ENCODE data around the gene ZNF613. TPM values are rescaled to one million over a fixed set of nuclear protein-coding genes. Genes with fewer than 3 reads are reported as not detected.
"Not testable (repeated sequence)": the region's sequence is repeated elsewhere in the genome, so short reads cannot be mapped to it uniquely, and the experiment has no call there.

Gene ZNF613
- total RNA-seq, 1 experiment from 2014 or later, result 2.2 TPM

DNA sequence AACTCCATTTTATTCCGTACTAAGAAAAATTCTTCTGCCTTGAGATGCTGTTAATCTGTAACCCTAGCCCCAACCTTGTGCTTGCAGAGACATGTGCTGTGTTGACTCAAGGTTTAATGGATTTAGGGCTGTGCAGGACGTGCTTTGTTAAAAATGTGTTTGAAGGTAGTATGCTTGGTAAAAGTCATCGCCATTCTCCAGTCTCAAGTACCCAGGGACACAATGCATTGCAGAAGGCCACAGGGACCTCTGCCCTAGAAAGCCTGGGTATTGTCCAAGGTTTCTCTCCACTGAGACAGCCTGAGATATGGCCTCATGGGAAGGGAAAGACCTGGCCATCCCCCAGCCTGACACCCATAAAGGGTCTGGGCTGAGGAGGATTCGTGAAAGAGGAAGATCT lies 30.6 kb downstream of the ZNF613 start:
- H3K79me2 ChIP-seq (ENCODE audit: insufficient read depth, low read length); POLR2A ChIA-PET; H3K9ac ChIP-seq (ENCODE audit: low read length); H3K4me2 ChIP-seq (ENCODE audit: low read length); CTCF ChIA-PET; DNase-seq (ENCODE audit: low read depth, low spot score); H3K27me3 ChIP-seq (ENCODE audit: insufficient read depth, low read length); intact Hi-C loops (cut with micrococcal nuclease); H2AFZ ChIP-seq (ENCODE audit: low read depth, low read length, poor library complexity, severe bottlenecking); RAD21 ChIA-PET (ENCODE audit: low non-redundant PET in 1 of 2, low total read pairs in 2 of 2, uncharacterized antibody in 2 of 2, unreplicated experiment in 2 of 2); H3K9me2 ChIP-seq (ENCODE audit: insufficient read depth); BruUV-seq (replicated peaks); H4K20me1 ChIP-seq (ENCODE audit: insufficient read depth); ATAC-seq; H3K9me3 ChIP-seq (ENCODE audit: control insufficient read depth in 1 of 2, insufficient read depth in 1 of 2, low read depth in 1 of 2, low read length in 2 of 2); H3K36me3 ChIP-seq (ENCODE audit: control insufficient read depth in 1 of 2, insufficient read depth in 2 of 2, low read length in 2 of 2); H3K4me3 ChIP-seq (replicated peaks in 1 of 2; ENCODE audit: low read depth in 1 of 2, low read length in 2 of 2); H3K4me1 ChIP-seq (ENCODE audit: control insufficient read depth in 1 of 2, insufficient read depth in 2 of 2, low read length in 2 of 2); H3K27ac ChIP-seq (ENCODE audit: low read depth, low read length): not testable (repeated sequence)

DNA sequence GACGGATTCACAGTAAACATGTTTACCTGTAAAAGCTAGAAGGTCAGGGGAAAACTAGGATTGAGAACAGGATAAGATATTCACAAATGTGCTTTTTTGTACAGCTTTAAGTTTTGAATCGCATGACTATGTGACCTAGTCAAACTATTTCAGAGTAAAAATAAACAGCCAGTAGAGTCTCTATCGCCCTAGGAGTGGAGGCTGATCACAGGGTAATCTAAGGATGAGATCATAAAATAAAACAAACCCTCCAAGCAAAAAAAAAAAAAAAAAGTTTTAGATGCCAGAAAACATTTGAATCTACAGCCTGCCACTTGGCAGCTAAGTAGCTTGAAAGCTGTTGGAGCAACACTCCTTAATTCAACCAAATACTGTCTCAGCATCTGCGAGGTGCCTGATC lies 32.5 kb downstream of the ZNF613 start:
- H3K27me3 ChIP-seq (ENCODE audit: insufficient read depth, low read length), result no peaks in the 10 kb centered on the region
- CTCF ChIA-PET, result no interaction called here
- TF ChIP-seq EGR1 (IDR thresholded peaks at IDR 0.05; ENCODE audit: low read depth), result no peak
- no peak for TF ChIP-seq RAD21 (IDR thresholded peaks at IDR 0.05; ENCODE audit: low read depth)
- TF ChIP-seq ZFX (IDR thresholded peaks at IDR 0.05), result no peak
- TF ChIP-seq CBX3 (IDR thresholded peaks at IDR 0.05; ENCODE audit: low read depth), result no peak
- TF ChIP-seq CEBPB (IDR thresholded peaks at IDR 0.05; ENCODE audit: low read depth), result no peak
- no peak for TF ChIP-seq POLR2AphosphoS5 (IDR thresholded peaks at IDR 0.05; ENCODE audit: low read depth, low read length)
- no peak for TF ChIP-seq EZH2phosphoT487 (IDR thresholded peaks at IDR 0.05; ENCODE audit: borderline replicate concordance)
- no peak for TF ChIP-seq YY1 (IDR thresholded peaks at IDR 0.05; ENCODE audit: extremely low read depth, insufficient replicate concordance, low read depth, low read length)
- no peak for TF ChIP-seq SIN3A (IDR thresholded peaks at IDR 0.05; ENCODE audit: low read depth)
- TF ChIP-seq JUND (IDR thresholded peaks at IDR 0.05), result no peak
- TF ChIP-seq, protein P1, sequence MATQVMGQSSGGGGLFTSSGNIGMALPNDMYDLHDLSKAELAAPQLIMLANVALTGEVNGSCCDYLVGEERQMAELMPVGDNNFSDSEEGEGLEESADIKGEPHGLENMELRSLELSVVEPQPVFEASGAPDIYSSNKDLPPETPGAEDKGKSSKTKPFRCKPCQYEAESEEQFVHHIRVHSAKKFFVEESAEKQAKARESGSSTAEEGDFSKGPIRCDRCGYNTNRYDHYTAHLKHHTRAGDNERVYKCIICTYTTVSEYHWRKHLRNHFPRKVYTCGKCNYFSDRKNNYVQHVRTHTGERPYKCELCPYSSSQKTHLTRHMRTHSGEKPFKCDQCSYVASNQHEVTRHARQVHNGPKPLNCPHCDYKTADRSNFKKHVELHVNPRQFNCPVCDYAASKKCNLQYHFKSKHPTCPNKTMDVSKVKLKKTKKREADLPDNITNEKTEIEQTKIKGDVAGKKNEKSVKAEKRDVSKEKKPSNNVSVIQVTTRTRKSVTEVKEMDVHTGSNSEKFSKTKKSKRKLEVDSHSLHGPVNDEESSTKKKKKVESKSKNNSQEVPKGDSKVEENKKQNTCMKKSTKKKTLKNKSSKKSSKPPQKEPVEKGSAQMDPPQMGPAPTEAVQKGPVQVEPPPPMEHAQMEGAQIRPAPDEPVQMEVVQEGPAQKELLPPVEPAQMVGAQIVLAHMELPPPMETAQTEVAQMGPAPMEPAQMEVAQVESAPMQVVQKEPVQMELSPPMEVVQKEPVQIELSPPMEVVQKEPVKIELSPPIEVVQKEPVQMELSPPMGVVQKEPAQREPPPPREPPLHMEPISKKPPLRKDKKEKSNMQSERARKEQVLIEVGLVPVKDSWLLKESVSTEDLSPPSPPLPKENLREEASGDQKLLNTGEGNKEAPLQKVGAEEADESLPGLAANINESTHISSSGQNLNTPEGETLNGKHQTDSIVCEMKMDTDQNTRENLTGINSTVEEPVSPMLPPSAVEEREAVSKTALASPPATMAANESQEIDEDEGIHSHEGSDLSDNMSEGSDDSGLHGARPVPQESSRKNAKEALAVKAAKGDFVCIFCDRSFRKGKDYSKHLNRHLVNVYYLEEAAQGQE (IDR thresholded peaks at IDR 0.05; ENCODE audit: low read depth), result no peak
- no peak for TF ChIP-seq ZNF274 (IDR thresholded peaks at IDR 0.05; ENCODE audit: low read depth, low read length)
- TF ChIP-seq, protein P2, sequence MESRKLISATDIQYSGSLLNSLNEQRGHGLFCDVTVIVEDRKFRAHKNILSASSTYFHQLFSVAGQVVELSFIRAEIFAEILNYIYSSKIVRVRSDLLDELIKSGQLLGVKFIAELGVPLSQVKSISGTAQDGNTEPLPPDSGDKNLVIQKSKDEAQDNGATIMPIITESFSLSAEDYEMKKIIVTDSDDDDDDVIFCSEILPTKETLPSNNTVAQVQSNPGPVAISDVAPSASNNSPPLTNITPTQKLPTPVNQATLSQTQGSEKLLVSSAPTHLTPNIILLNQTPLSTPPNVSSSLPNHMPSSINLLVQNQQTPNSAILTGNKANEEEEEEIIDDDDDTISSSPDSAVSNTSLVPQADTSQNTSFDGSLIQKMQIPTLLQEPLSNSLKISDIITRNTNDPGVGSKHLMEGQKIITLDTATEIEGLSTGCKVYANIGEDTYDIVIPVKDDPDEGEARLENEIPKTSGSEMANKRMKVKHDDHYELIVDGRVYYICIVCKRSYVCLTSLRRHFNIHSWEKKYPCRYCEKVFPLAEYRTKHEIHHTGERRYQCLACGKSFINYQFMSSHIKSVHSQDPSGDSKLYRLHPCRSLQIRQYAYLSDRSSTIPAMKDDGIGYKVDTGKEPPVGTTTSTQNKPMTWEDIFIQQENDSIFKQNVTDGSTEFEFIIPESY (IDR thresholded peaks at IDR 0.05; ENCODE audit: extremely low read depth, insufficient replicate concordance, low read length), result no peak
- TF ChIP-seq, protein P3, sequence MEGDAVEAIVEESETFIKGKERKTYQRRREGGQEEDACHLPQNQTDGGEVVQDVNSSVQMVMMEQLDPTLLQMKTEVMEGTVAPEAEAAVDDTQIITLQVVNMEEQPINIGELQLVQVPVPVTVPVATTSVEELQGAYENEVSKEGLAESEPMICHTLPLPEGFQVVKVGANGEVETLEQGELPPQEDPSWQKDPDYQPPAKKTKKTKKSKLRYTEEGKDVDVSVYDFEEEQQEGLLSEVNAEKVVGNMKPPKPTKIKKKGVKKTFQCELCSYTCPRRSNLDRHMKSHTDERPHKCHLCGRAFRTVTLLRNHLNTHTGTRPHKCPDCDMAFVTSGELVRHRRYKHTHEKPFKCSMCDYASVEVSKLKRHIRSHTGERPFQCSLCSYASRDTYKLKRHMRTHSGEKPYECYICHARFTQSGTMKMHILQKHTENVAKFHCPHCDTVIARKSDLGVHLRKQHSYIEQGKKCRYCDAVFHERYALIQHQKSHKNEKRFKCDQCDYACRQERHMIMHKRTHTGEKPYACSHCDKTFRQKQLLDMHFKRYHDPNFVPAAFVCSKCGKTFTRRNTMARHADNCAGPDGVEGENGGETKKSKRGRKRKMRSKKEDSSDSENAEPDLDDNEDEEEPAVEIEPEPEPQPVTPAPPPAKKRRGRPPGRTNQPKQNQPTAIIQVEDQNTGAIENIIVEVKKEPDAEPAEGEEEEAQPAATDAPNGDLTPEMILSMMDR (IDR thresholded peaks at IDR 0.05 in 2 of 3, conservative IDR thresholded peaks at IDR 0.05 in 1 of 3; ENCODE audit: borderline replicate concordance in 1 of 3, insufficient read depth in 1 of 3, low read depth in 2 of 3, low read length in 2 of 3), result no peak
- no peak for TF ChIP-seq SRF (IDR thresholded peaks at IDR 0.05; ENCODE audit: low read depth)

More for the DNA sequence above, 32.5 kb downstream of the ZNF613 start:
- BruUV-seq (replicated peaks), result no TSS peak
- peaks cover 4 to 11% of the 10 kb centered on the region in 2 experiments; a peak in 2 of 4 replicates for H3K9me3 ChIP-seq (ENCODE audit: control insufficient read depth in 1 of 2, insufficient read depth in 1 of 2, low read depth in 1 of 2, low read length in 2 of 2)
- H2AFZ ChIP-seq (ENCODE audit: low read depth, low read length, poor library complexity, severe bottlenecking), result no peak overlapping the region
- no peaks in the 10 kb centered on the region for H3K4me1 ChIP-seq (ENCODE audit: control insufficient read depth in 1 of 2, insufficient read depth in 2 of 2, low read length in 2 of 2)
- no peak overlapping the region for H3K4me3 ChIP-seq (replicated peaks in 1 of 2; ENCODE audit: low read depth in 1 of 2, low read length in 2 of 2)
- no peaks in the 10 kb centered on the region for H4K20me1 ChIP-seq (ENCODE audit: insufficient read depth)
- intact Hi-C loops (cut with micrococcal nuclease), result no loop called here
- RAD21 ChIA-PET (ENCODE audit: low non-redundant PET in 1 of 2, low total read pairs in 2 of 2, uncharacterized antibody in 2 of 2, unreplicated experiment in 2 of 2), result no interaction called here
- POLR2A ChIA-PET, result no interaction called here
- no peaks in the 10 kb centered on the region for H3K79me2 ChIP-seq (ENCODE audit: insufficient read depth, low read length)
- no peak for DNase-seq (ENCODE audit: low read depth, low spot score)
- H3K27ac ChIP-seq (ENCODE audit: low read depth, low read length), result no peak overlapping the region
- no peaks in the 10 kb centered on the region for H3K9me2 ChIP-seq (ENCODE audit: insufficient read depth)
- no peak overlapping the region for H3K9ac ChIP-seq (ENCODE audit: low read length)
- ATAC-seq, result no peak
- no peak overlapping the region for H3K4me2 ChIP-seq (ENCODE audit: low read length)
- H3K36me3 ChIP-seq (ENCODE audit: control insufficient read depth in 1 of 2, insufficient read depth in 2 of 2, low read length in 2 of 2), result no peaks in the 10 kb centered on the region

Data from HCT116 (cell line).